TTC549 (cell line): ENCODE measurements around the gene UBASH3B.

Experiments
- FAIRE-seq: peaks from 2 replicates; lab custom pipeline; 2012; peaks lifted over from hg19 to GRCh38; lab: Jason Lieb, UNC

The UBASH3B gene

GRCh38 chr11:122788781-122789535 lies 133.4 kb downstream of the UBASH3B start:
- no peak for FAIRE-seq

- FAIRE-seq: no peak
Observed at GRCh38 chr11:122789907-122790306, 134.4 kb downstream of the UBASH3B start.

GRCh38 chr11:122791411-122791810 lies 135.9 kb downstream of the UBASH3B start:
- no peak for FAIRE-seq

GRCh38 chr11:122791836-122792235 lies 136.3 kb downstream of the UBASH3B start:
- FAIRE-seq: no peak

- FAIRE-seq: no peak
Observed at GRCh38 chr11:122793515-122793914, 138.0 kb downstream of the UBASH3B start.

GRCh38 chr11:122795307-122795706 lies 139.8 kb downstream of the UBASH3B start:
- no peak for FAIRE-seq

- FAIRE-seq: no peak
Observed at GRCh38 chr11:122796128-122796717, 140.7 kb downstream of the UBASH3B start.

GRCh38 chr11:122797651-122798050 lies 142.1 kb downstream of the UBASH3B start:
- no peak for FAIRE-seq

GRCh38 chr11:122799406-122800105 lies 144.0 kb downstream of the UBASH3B start:
- no peak for FAIRE-seq

GRCh38 chr11:122802876-122803275 lies 147.4 kb downstream of the UBASH3B start:
- FAIRE-seq: no peak

- no peak for FAIRE-seq
Observed at GRCh38 chr11:122803306-122803705, 147.8 kb downstream of the UBASH3B start.

GRCh38 chr11:122803716-122804115 lies 148.2 kb downstream of the UBASH3B start:
- no peak for FAIRE-seq

- FAIRE-seq: no peak
Observed at GRCh38 chr11:122804161-122804560, 148.6 kb downstream of the UBASH3B start.

- no peak for FAIRE-seq
Observed at GRCh38 chr11:122804796-122805195, 149.3 kb downstream of the UBASH3B start.

- no peak for FAIRE-seq
Observed at GRCh38 chr11:122807731-122808477, 152.4 kb downstream of the UBASH3B start.

GRCh38 chr11:122808478-122808869 lies 153.0 kb downstream of the UBASH3B start:
- FAIRE-seq: no peak

- FAIRE-seq: no peak
Observed at GRCh38 chr11:122809866-122810265, 154.3 kb downstream of the UBASH3B start.

- FAIRE-seq: no peak
Observed at GRCh38 chr11:122811721-122812120, 156.2 kb downstream of the UBASH3B start.

GRCh38 chr11:122812638-122813037 lies 157.1 kb downstream of the UBASH3B start:
- no peak for FAIRE-seq

GRCh38 chr11:122813176-122813893 lies 157.8 kb downstream of the UBASH3B start:
- no peak for FAIRE-seq

GRCh38 chr11:122813894-122814270 lies 158.4 kb downstream of the UBASH3B start:
- no peak for FAIRE-seq

GRCh38 chr11:122814401-122814800 lies 158.9 kb downstream of the UBASH3B start:
- no peak for FAIRE-seq
